Prostate gland (tissue), 2 donors: ENCODE data around the gene POU2AF2.

Source experiments
- POLR2A ChIP-seq: fragments of 450-650 bp; IDR thresholded peaks from one replicate; pipeline ENCODE4 v1.6.1; 2016; ENCODE audit warnings: antibody characterized with exemption, mild to moderate bottlenecking
- TF ChIP-seq, protein P1 (sequence below), 4 experiments: fragments of 200-600 bp in 2 of 4; fragments of 450-650 bp in 2 of 4; sonication (generic) in 2 of 4; IDR thresholded peaks; 1 replicate in 3 of 4; 2 replicates in 1 of 4; pipeline ENCODE4 v1.5.1; 2016 to 2019; ENCODE audit warnings: antibody characterized with exemption in 4 of 4, mild to moderate bottlenecking in 2 of 4, moderate library complexity in 2 of 4

DNA sequence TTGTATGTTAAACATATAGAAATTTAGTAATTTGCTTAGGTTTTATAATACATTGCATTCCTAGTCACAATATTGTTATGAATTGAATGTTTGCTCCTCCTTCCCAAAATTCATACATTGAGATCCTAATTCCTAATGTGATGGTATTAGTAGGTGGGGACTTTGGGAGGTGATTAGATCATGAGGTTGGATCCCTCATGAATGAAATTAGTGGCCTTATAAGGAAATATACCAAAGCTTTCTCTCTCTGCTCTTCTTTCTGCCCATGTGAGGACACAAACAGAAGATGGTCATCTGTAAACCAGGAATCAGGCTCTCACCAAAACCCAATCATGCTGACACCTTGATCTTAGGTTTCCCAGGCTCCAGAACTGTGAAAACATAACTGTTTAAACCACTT, 41.3 kb upstream of the POU2AF2 start:
- TF ChIP-seq, protein P1, sequence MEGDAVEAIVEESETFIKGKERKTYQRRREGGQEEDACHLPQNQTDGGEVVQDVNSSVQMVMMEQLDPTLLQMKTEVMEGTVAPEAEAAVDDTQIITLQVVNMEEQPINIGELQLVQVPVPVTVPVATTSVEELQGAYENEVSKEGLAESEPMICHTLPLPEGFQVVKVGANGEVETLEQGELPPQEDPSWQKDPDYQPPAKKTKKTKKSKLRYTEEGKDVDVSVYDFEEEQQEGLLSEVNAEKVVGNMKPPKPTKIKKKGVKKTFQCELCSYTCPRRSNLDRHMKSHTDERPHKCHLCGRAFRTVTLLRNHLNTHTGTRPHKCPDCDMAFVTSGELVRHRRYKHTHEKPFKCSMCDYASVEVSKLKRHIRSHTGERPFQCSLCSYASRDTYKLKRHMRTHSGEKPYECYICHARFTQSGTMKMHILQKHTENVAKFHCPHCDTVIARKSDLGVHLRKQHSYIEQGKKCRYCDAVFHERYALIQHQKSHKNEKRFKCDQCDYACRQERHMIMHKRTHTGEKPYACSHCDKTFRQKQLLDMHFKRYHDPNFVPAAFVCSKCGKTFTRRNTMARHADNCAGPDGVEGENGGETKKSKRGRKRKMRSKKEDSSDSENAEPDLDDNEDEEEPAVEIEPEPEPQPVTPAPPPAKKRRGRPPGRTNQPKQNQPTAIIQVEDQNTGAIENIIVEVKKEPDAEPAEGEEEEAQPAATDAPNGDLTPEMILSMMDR (IDR thresholded peaks at IDR 0.05), result no peak
- no peak for TF ChIP-seq POLR2A
